Nephron (organoid): ENCODE data around the gene HSD17B13.

Experiments used
- H3K27ac Mint-ChIP-seq, 3 experiments: 2 replicates each; pipeline ENCODE4 v1.8.0; 2020; ENCODE audit warnings: mixed read lengths in 3 of 3, mild to moderate bottlenecking in 2 of 3, moderate library complexity in 1 of 3
- H3K27me3 Mint-ChIP-seq: 2 replicates; pipeline ENCODE4 v1.8.0; 2021; ENCODE audit warnings: low read depth, mild to moderate bottlenecking, moderate library complexity, mixed read lengths
- H3K36me3 Mint-ChIP-seq: 2 replicates; pipeline ENCODE4 v1.8.0; 2020; ENCODE audit warnings: low read depth, mixed read lengths
- H3K4me1 Mint-ChIP-seq: 2 replicates; pipeline ENCODE4 v1.8.0; 2020; ENCODE audit warnings: mixed read lengths
- H3K4me3 Mint-ChIP-seq, 3 experiments: 2 replicates each; pipeline ENCODE4 v1.8.0; 2020; ENCODE audit warnings: mild to moderate bottlenecking in 3 of 3, mixed read lengths in 3 of 3, moderate library complexity in 2 of 3
- H3K9me3 Mint-ChIP-seq: 2 replicates; pipeline ENCODE4 v1.8.0; 2020; ENCODE audit warnings: mixed read lengths
- CTCF ChIP-seq, 3 experiments: fragments of 200-600 bp; sonication (generic); IDR thresholded peaks; one replicate each; pipeline ENCODE4 v1.5.0; 2021; ENCODE audit warnings: antibody characterized with exemption in 3 of 3; ENCODE audit not compliant: unreplicated experiment in 3 of 3

The HSD17B13 gene

GRCh38 chr4:87313756-87314155 lies 8.9 kb downstream of the HSD17B13 start:
- Mint-ChIP-seq H3K9me3 (no peaks in the 10 kb centered on the region), H3K4me1 (peaks cover 4% of the 10 kb centered on the region), H3K27ac (no peak overlapping the region), H3K4me3 (no peak overlapping the region), H3K27me3 (peaks cover 3% of the 10 kb centered on the region), H3K36me3 (no peaks in the 10 kb centered on the region)
- TF ChIP-seq CTCF (IDR thresholded peaks at IDR 0.05; ENCODE audit: unreplicated experiment in 3 of 3) = no peak

- H3K4me1 Mint-ChIP-seq = peaks cover 4% of the 10 kb centered on the region
- no peak overlapping the region for H3K27ac Mint-ChIP-seq
- no peaks in the 10 kb centered on the region for H3K36me3 Mint-ChIP-seq
- no peak overlapping the region for H3K4me3 Mint-ChIP-seq
- TF ChIP-seq CTCF (IDR thresholded peaks at IDR 0.05; ENCODE audit: unreplicated experiment in 3 of 3) = no peak
- H3K27me3 Mint-ChIP-seq = no peaks in the 10 kb centered on the region
- H3K9me3 Mint-ChIP-seq = no peaks in the 10 kb centered on the region
These were observed 11.0 kb downstream of the HSD17B13 start for GRCh38 chr4:87311684-87312083.

GRCh38 chr4:87310691-87311335 lies 11.9 kb downstream of the HSD17B13 start:
- Mint-ChIP-seq H3K4me1 (peaks cover 4% of the 10 kb centered on the region), H3K27me3 (no peaks in the 10 kb centered on the region), H3K4me3 (no peak overlapping the region), H3K27ac (no peak overlapping the region), H3K9me3 (no peaks in the 10 kb centered on the region), H3K36me3 (no peaks in the 10 kb centered on the region)
- no peak for TF ChIP-seq CTCF (IDR thresholded peaks at IDR 0.05; ENCODE audit: unreplicated experiment in 3 of 3)

- H3K9me3 Mint-ChIP-seq = no peaks in the 10 kb centered on the region
- no peaks in the 10 kb centered on the region for H3K4me1 Mint-ChIP-seq
- no peak overlapping the region for H3K4me3 Mint-ChIP-seq
- H3K27me3 Mint-ChIP-seq = no peaks in the 10 kb centered on the region
- no peak for TF ChIP-seq CTCF (IDR thresholded peaks at IDR 0.05; ENCODE audit: unreplicated experiment in 3 of 3)
- no peaks in the 10 kb centered on the region for H3K36me3 Mint-ChIP-seq
- no peak overlapping the region for H3K27ac Mint-ChIP-seq
These were observed 13.1 kb downstream of the HSD17B13 start for GRCh38 chr4:87309625-87310024.

GRCh38 chr4:87306056-87306455 lies 16.6 kb downstream of the HSD17B13 start:
- Mint-ChIP-seq H3K36me3 (no peaks in the 10 kb centered on the region), H3K27me3 (no peaks in the 10 kb centered on the region), H3K4me3 (no peak overlapping the region), H3K9me3 (no peaks in the 10 kb centered on the region), H3K4me1 (no peaks in the 10 kb centered on the region), H3K27ac (no peak overlapping the region)
- no peak for TF ChIP-seq CTCF (IDR thresholded peaks at IDR 0.05; ENCODE audit: unreplicated experiment in 3 of 3)

GRCh38 chr4:87305562-87305961 lies 17.1 kb downstream of the HSD17B13 start:
- Mint-ChIP-seq H3K9me3 (no peaks in the 10 kb centered on the region), H3K4me1 (no peaks in the 10 kb centered on the region)
- no peak for TF ChIP-seq CTCF (IDR thresholded peaks at IDR 0.05; ENCODE audit: unreplicated experiment in 3 of 3)

More at GRCh38 chr4:87305562-87305961, 17.1 kb downstream of the HSD17B13 start:
- Mint-ChIP-seq H3K27ac (no peak overlapping the region), H3K36me3 (no peaks in the 10 kb centered on the region), H3K27me3 (no peaks in the 10 kb centered on the region), H3K4me3 (no peak overlapping the region)
